Karpas-422 (cell line): ENCODE results near the gene QPRT. TPM values are rescaled to one million over a fixed set of nuclear protein-coding genes. Genes with fewer than 3 reads are reported as not detected.
"Not testable (repeated sequence)": the region's sequence is repeated elsewhere in the genome, so short reads cannot be mapped to it uniquely, and the experiment has no call there.

ENCODE experiments used
- DNase-seq: peaks from one replicate; pipeline ENCODE4 v3.0.0-alpha.2; 2015
- H2AFZ ChIP-seq: fragments of 200-600 bp; sonication (generic); 2 replicates; pipeline ENCODE4 v1.6.1; 2014; ENCODE audit warnings: antibody characterized with exemption, low read length, mixed read lengths
- H3K27ac ChIP-seq: fragments of 200-600 bp; sonication (generic); 2 replicates; pipeline ENCODE4 v1.5.1; 2014; ENCODE audit warnings: mild to moderate bottlenecking, low read length, moderate library complexity
- H3K27me3 ChIP-seq: fragments of 200-600 bp; sonication (generic); 2 replicates; pipeline ENCODE4 v1.6.1; 2014; ENCODE audit warnings: low read length, mixed read lengths
- H3K36me3 ChIP-seq: fragments of 200-600 bp; sonication (generic); 2 replicates; pipeline ENCODE4 v1.6.1; 2014; ENCODE audit warnings: low read length, mixed read lengths; ENCODE audit not compliant: insufficient read depth
- H3K4me1 ChIP-seq: fragments of 200-600 bp; sonication (generic); 2 replicates; pipeline ENCODE4 v1.6.1; 2014; ENCODE audit warnings: mild to moderate bottlenecking, low read length, mixed read lengths
- H3K4me2 ChIP-seq: fragments of 200-600 bp; sonication (generic); 2 replicates; pipeline ENCODE4 v1.6.1; 2014; ENCODE audit warnings: low read length, low read depth, mild to moderate bottlenecking; ENCODE audit not compliant: poor library complexity, severe bottlenecking
- H3K4me3 ChIP-seq: fragments of 200-600 bp; sonication (generic); 2 replicates; pipeline ENCODE4 v1.5.1; 2014; ENCODE audit warnings: mild to moderate bottlenecking, antibody characterized with exemption, low read length, mixed read lengths
- H3K79me2 ChIP-seq: fragments of 200-600 bp; sonication (generic); 2 replicates; pipeline ENCODE4 v1.6.1; 2014; ENCODE audit warnings: mild to moderate bottlenecking, low read length, mixed read lengths
- H3K9ac ChIP-seq: fragments of 200-600 bp; sonication (generic); 2 replicates; pipeline ENCODE4 v1.6.0; 2014; ENCODE audit warnings: low read length
- H3K9me2 ChIP-seq: fragments of 200-600 bp; sonication (generic), shearing (Covaris generic); replicated peaks from 2 replicates; pipeline ENCODE4 v1.6.0; 2014; ENCODE audit warnings: mild to moderate bottlenecking, low read length, moderate library complexity; ENCODE audit not compliant: insufficient read depth
- H3K9me3 ChIP-seq: fragments of 300-700, 200-600 bp; sonication (generic); 2 replicates; pipeline ENCODE4 v1.6.1; 2014; ENCODE audit warnings: low read length, mixed read lengths
- H4K20me1 ChIP-seq: fragments of 200-600 bp; sonication (generic); 2 replicates; pipeline ENCODE4 v1.6.1; 2014; ENCODE audit warnings: mild to moderate bottlenecking, antibody characterized with exemption, low read length, low read depth; ENCODE audit not compliant: insufficient read depth
- total RNA-seq: library from RNA; depleted of rRNA; stranded (reverse); fragments of >200 nt; shearing (Covaris generic); gene quantifications from 2 replicates; pipeline ENCODE4 v1.2.3, GENCODE V29; 2014; ENCODE audit warnings: low replicate concordance

The QPRT gene
- total RNA-seq, 1 experiment from 2014 or later, result 39.6 TPM

GRCh38 chr16:29688172-29688571 is 9.2 kb downstream of the QPRT start:
- no peak overlapping the region for H3K4me2 ChIP-seq
- H3K9me3 ChIP-seq, result no peaks in the 10 kb centered on the region
- H3K79me2 ChIP-seq, result no peaks in the 10 kb centered on the region
- H3K4me1 ChIP-seq, result peaks cover 20% of the 10 kb centered on the region
- no peak overlapping the region for H3K27ac ChIP-seq
- no peaks in the 10 kb centered on the region for H4K20me1 ChIP-seq
- H3K36me3 ChIP-seq, result no peaks in the 10 kb centered on the region
- H3K27me3 ChIP-seq, result no peaks in the 10 kb centered on the region
- no peak overlapping the region for H3K4me3 ChIP-seq
- no peak overlapping the region for H2AFZ ChIP-seq
- H3K9ac ChIP-seq, result no peak overlapping the region
- DNase-seq, result no peak
- no peaks in the 10 kb centered on the region for H3K9me2 ChIP-seq

- not testable (repeated sequence) for H3K4me2 ChIP-seq, H3K4me3 ChIP-seq, H3K27ac ChIP-seq, DNase-seq, H3K79me2 ChIP-seq, H4K20me1 ChIP-seq, H3K9ac ChIP-seq, H3K9me2 ChIP-seq, H3K9me3 ChIP-seq, H2AFZ ChIP-seq, H3K27me3 ChIP-seq, H3K36me3 ChIP-seq
- H3K4me1 ChIP-seq, result peaks cover 23% of the 10 kb centered on the region
Measured at GRCh38 chr16:29689490-29690351, 10.7 kb downstream of the QPRT start.

GRCh38 chr16:29692606-29693005 is 13.6 kb downstream of the QPRT start:
- DNase-seq, H3K9me3 ChIP-seq, H3K9me2 ChIP-seq, H3K9ac ChIP-seq, H3K36me3 ChIP-seq, H3K79me2 ChIP-seq, H2AFZ ChIP-seq, H3K27ac ChIP-seq, H3K4me3 ChIP-seq, H4K20me1 ChIP-seq, H3K4me2 ChIP-seq, H3K27me3 ChIP-seq: not testable (repeated sequence)
- H3K4me1 ChIP-seq, result peaks cover 16% of the 10 kb centered on the region

- no peak overlapping the region for H3K4me2 ChIP-seq
- no peaks in the 10 kb centered on the region for H4K20me1 ChIP-seq
- peak; percentile 49 for DNase-seq
- no peaks in the 10 kb centered on the region for H3K79me2 ChIP-seq
- no peaks in the 10 kb centered on the region for H3K9me2 ChIP-seq
- H3K27me3 ChIP-seq, result no peaks in the 10 kb centered on the region
- no peak overlapping the region for H2AFZ ChIP-seq
- no peaks in the 10 kb centered on the region for H3K9me3 ChIP-seq
- no peaks in the 10 kb centered on the region for H3K36me3 ChIP-seq
- no peak overlapping the region for H3K9ac ChIP-seq
- H3K4me1 ChIP-seq, result peaks cover 10% of the 10 kb centered on the region
- no peak overlapping the region for H3K4me3 ChIP-seq
- H3K27ac ChIP-seq, result no peak overlapping the region
Measured at GRCh38 chr16:29694384-29695195, 15.6 kb downstream of the QPRT start.

GRCh38 chr16:29695675-29696074 is 16.7 kb downstream of the QPRT start:
- DNase-seq, H4K20me1 ChIP-seq, H3K36me3 ChIP-seq, H3K27me3 ChIP-seq, H2AFZ ChIP-seq, H3K9me3 ChIP-seq, H3K27ac ChIP-seq, H3K79me2 ChIP-seq, H3K4me2 ChIP-seq, H3K4me3 ChIP-seq, H3K9me2 ChIP-seq, H3K9ac ChIP-seq: not testable (repeated sequence)
- peaks cover 12% of the 10 kb centered on the region for H3K4me1 ChIP-seq

- Histone ChIP-seq H3K4me3 (no peak overlapping the region), H4K20me1 (no peaks in the 10 kb centered on the region), H3K79me2 (no peaks in the 10 kb centered on the region), H3K4me2 (no peak overlapping the region), H3K4me1 (peaks cover 11% of the 10 kb centered on the region), H3K36me3 (no peaks in the 10 kb centered on the region), H3K9me2 (no peaks in the 10 kb centered on the region), H3K27me3 (no peaks in the 10 kb centered on the region), H2AFZ (no peak overlapping the region), H3K9me3 (no peaks in the 10 kb centered on the region), H3K27ac (no peak overlapping the region), H3K9ac (no peak overlapping the region)
- no peak for DNase-seq
Measured at GRCh38 chr16:29696881-29697331, 17.9 kb downstream of the QPRT start.

GRCh38 chr16:29697391-29697790 is 18.4 kb downstream of the QPRT start:
- no peak overlapping the region for H3K9ac ChIP-seq
- H3K4me3 ChIP-seq, result no peak overlapping the region
- H3K4me2 ChIP-seq, result no peak overlapping the region
- H3K9me3 ChIP-seq, result no peaks in the 10 kb centered on the region
- H2AFZ ChIP-seq, result no peak overlapping the region
- DNase-seq, result no peak
- no peaks in the 10 kb centered on the region for H3K9me2 ChIP-seq
- H3K27me3 ChIP-seq, result no peaks in the 10 kb centered on the region
- H4K20me1 ChIP-seq, result no peaks in the 10 kb centered on the region
- H3K4me1 ChIP-seq, result peaks cover 14% of the 10 kb centered on the region
- no peaks in the 10 kb centered on the region for H3K79me2 ChIP-seq
- no peak overlapping the region for H3K27ac ChIP-seq
- H3K36me3 ChIP-seq, result no peaks in the 10 kb centered on the region

GRCh38 chr16:29698042-29698441 is 19.1 kb downstream of the QPRT start:
- Histone ChIP-seq H2AFZ (no peak overlapping the region), H3K27ac (no peak overlapping the region), H3K4me3 (no peak overlapping the region), H3K4me2 (no peak overlapping the region), H3K79me2 (no peaks in the 10 kb centered on the region), H3K27me3 (no peaks in the 10 kb centered on the region), H3K4me1 (peaks cover 14% of the 10 kb centered on the region), H4K20me1 (no peaks in the 10 kb centered on the region), H3K9ac (no peak overlapping the region), H3K36me3 (no peaks in the 10 kb centered on the region), H3K9me3 (no peaks in the 10 kb centered on the region), H3K9me2 (no peaks in the 10 kb centered on the region)
- no peak for DNase-seq
